Neural progenitor cell (in vitro differentiated cells): ENCODE measurements around the gene SFXN5. TPM values are rescaled to one million over a fixed set of nuclear protein-coding genes. Genes with fewer than 3 reads are reported as not detected.

Experiments
- DNase-seq: peaks from one replicate; pipeline ENCODE4 v3.0.0-alpha.2; 2016; ENCODE audit warnings: low spot score
- H2AFZ ChIP-seq: fragments of 200-600 bp; sonication (generic); replicated peaks from 2 replicates; pipeline ENCODE4 v1.6.1; 2016; ENCODE audit warnings: antibody characterized with exemption
- H3F3A ChIP-seq: fragments of 200-600 bp; sonication (generic); 2 replicates; pipeline ENCODE4 v1.6.1; 2016; ENCODE audit warnings: antibody characterized with exemption, low read depth
- H3K27ac ChIP-seq: fragments of 200-600 bp; sonication (generic); 2 replicates; pipeline ENCODE4 v1.5.1; 2016; ENCODE audit warnings: mild to moderate bottlenecking
- H3K27me3 ChIP-seq: fragments of 200-600 bp; sonication (generic); 2 replicates; pipeline ENCODE4 v1.6.1; 2016; ENCODE audit warnings: mild to moderate bottlenecking, moderate library complexity
- H3K36me3 ChIP-seq: fragments of 200-600 bp; sonication (generic); 2 replicates; pipeline ENCODE4 v1.5.1; 2016
- H3K4me1 ChIP-seq: fragments of 200-600 bp; sonication (generic); 2 replicates; pipeline ENCODE4 v1.6.1; 2016; ENCODE audit warnings: mixed run types
- H3K4me2 ChIP-seq: fragments of 200-600 bp; sonication (generic); 2 replicates; pipeline ENCODE4 v1.6.1; 2016
- H3K4me3 ChIP-seq: fragments of 200-600 bp; sonication (generic); 2 replicates; pipeline ENCODE4 v1.5.1; 2016
- H3K79me2 ChIP-seq: fragments of 200-600 bp; sonication (generic); 2 replicates; pipeline ENCODE4 v1.6.1; 2016; ENCODE audit warnings: low read depth
- H3K9ac ChIP-seq: fragments of 200-600 bp; sonication (generic); 2 replicates; pipeline ENCODE4 v1.6.1; 2016
- H3K9me3 ChIP-seq: fragments of 200-600 bp; sonication (generic); 2 replicates; pipeline ENCODE4 v1.5.1; 2016; ENCODE audit warnings: low read depth
- H4K20me1 ChIP-seq: fragments of 200-600 bp; sonication (generic); 2 replicates; pipeline ENCODE4 v1.6.1; 2016; ENCODE audit warnings: low read depth
- H3K27ac Mint-ChIP-seq: 3 replicates; pipeline ENCODE4 v1.8.0; 2021; ENCODE audit warnings: mixed read lengths
- H3K27me3 Mint-ChIP-seq: 2 replicates; pipeline ENCODE4 v1.8.0; 2022; ENCODE audit warnings: low read depth, mild to moderate bottlenecking, inconsistent platforms, moderate library complexity, mixed read lengths; ENCODE audit not compliant: insufficient read depth
- H3K36me3 Mint-ChIP-seq: 3 replicates; pipeline ENCODE4 v1.8.0; 2021; ENCODE audit warnings: mixed read lengths
- H3K4me1 Mint-ChIP-seq: 3 replicates; pipeline ENCODE4 v1.8.0; 2021; ENCODE audit warnings: mixed read lengths
- H3K4me3 Mint-ChIP-seq: 3 replicates; pipeline ENCODE4 v1.8.0; 2021; ENCODE audit warnings: mild to moderate bottlenecking, moderate library complexity, mixed read lengths
- H3K9me3 Mint-ChIP-seq: 3 replicates; pipeline ENCODE4 v1.8.0; 2020; ENCODE audit warnings: mixed read lengths
- CTCF ChIP-seq: fragments of 200-600 bp; sonication (generic); IDR thresholded peaks from 2 replicates; pipeline ENCODE4 v1.5.1; 2017; ENCODE audit warnings: antibody characterized with exemption, mild to moderate bottlenecking
- EZH2 ChIP-seq: fragments of 200-600 bp; sonication (generic); IDR thresholded peaks from 2 replicates; pipeline ENCODE4 v1.6.1; 2017; ENCODE audit warnings: antibody characterized with exemption, mild to moderate bottlenecking, moderate library complexity
- EZH2phosphoT487 ChIP-seq: fragments of 200-600 bp; sonication (generic); IDR thresholded peaks from 2 replicates; pipeline ENCODE4 v1.6.1; 2017; ENCODE audit warnings: antibody characterized with exemption
- total RNA-seq: library from RNA; depleted of rRNA; stranded (reverse); fragments of >200 nt; gene quantifications from 2 replicates; pipeline ENCODE4 v1.2.3, GENCODE V29; 2015; ENCODE audit warnings: low replicate concordance

Gene SFXN5
- total RNA-seq, 1 donor from 2014 or later: 3.4 TPM

DNA sequence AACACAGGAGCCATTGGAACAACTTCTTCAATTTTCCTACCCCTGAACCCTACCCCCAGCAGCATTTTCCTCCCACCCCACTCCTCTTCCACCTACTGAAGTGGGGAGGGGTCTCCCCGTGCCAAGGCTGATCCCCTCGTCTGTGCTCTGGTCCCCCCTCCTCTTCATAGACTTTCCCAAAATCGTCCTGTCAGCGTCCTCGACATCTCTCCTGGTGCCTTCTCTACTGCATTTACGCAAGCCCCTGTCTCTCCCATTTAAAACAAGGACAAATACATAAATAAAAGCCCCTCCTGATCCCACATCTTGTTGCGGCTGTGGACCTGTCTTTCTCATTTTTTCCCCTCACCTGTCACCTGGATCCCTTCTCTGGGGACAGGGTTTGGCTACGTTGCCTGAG is 112.0 kb downstream of the SFXN5 start:
- peak overlapping the region; percentile 2 for H3K4me3 Mint-ChIP-seq
- peaks cover 27% of the 10 kb centered on the region for H3K4me1 Mint-ChIP-seq
- peak overlapping the region; percentile 57 for H3K27ac Mint-ChIP-seq
- DNase-seq: no peak
- peaks cover 2% of the 10 kb centered on the region for H3K9me3 Mint-ChIP-seq
- H4K20me1 ChIP-seq: no peaks in the 10 kb centered on the region
- H3K36me3 Mint-ChIP-seq: peaks cover 5% of the 10 kb centered on the region
- no peak overlapping the region for H3K27ac ChIP-seq
- H3K9me3 ChIP-seq: no peaks in the 10 kb centered on the region
- no peak overlapping the region for H3K4me3 ChIP-seq
- H2AFZ ChIP-seq: no peak overlapping the region
- no peak for TF ChIP-seq EZH2phosphoT487
- no peak for TF ChIP-seq CTCF
- no peak for TF ChIP-seq EZH2
- H3F3A ChIP-seq: peaks cover 22% of the 10 kb centered on the region
- no peaks in the 10 kb centered on the region for H3K79me2 ChIP-seq
- no peaks in the 10 kb centered on the region for H3K36me3 ChIP-seq
- peaks cover 9% of the 10 kb centered on the region for H3K27me3 Mint-ChIP-seq
- no peak overlapping the region for H3K9ac ChIP-seq
- H3K4me1 ChIP-seq: peaks cover 54% of the 10 kb centered on the region
- no peaks in the 10 kb centered on the region for H3K27me3 ChIP-seq
- H3K4me2 ChIP-seq: no peak overlapping the region

DNA sequence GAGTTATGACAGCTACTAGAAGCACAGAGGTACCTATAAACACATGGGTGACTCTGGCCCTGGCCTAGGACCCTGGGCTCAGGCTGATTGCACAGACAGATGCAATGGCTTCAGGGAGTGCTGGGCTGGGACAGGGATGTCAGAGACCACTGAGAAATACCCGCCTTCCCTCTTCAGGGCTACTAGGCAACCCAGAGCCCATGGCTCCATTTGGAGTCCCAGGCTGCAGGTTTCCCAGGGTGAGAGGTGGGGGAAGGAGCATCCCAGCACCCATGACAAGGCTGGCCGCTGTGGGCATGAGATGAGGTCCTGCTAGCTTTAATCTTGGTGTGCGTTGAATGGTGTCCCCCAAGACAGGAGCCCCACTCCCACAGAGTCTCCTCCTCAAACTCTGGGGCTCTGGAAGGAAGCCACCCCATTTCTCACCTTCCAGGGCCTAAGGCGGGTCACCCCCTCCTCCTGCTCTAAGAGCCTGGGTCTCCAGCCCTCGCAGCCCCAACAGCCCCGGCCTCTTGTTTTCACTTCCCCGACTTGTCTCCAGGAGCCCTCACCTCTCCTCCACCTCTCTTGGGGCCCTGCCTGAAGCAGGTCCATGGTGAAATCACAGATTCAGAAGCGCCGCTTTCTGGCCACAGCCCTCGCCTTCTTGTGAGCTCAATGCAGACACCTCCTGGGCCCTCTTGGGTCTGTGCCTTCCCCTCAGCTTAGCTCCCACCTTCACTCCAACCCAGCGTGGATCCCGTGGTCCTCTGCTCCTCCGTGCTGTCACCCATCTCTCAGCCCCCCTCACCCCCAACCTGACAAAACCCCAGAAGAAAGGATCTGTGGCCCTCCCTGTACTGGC is 112.7 kb downstream of the SFXN5 start:
- no peak for DNase-seq
- Histone ChIP-seq H3K79me2 (no peaks in the 10 kb centered on the region), H3K9me3 (no peaks in the 10 kb centered on the region), H3K9ac (no peak overlapping the region), H3K36me3 (no peaks in the 10 kb centered on the region), H3K4me2 (no peak overlapping the region), H3K4me3 (no peak overlapping the region), H3K27ac (no peak overlapping the region), H4K20me1 (no peaks in the 10 kb centered on the region), H3K27me3 (no peaks in the 10 kb centered on the region), H3F3A (peaks cover 24% of the 10 kb centered on the region), H2AFZ (no peak overlapping the region), H3K4me1 (peaks cover 61% of the 10 kb centered on the region)
- Mint-ChIP-seq H3K36me3 (peaks cover 5% of the 10 kb centered on the region), H3K4me1 (peaks cover 27% of the 10 kb centered on the region), H3K27ac (no peak overlapping the region), H3K4me3 (no peak overlapping the region), H3K27me3 (peaks cover 11% of the 10 kb centered on the region), H3K9me3 (peaks cover 2% of the 10 kb centered on the region)
- no peak for TF ChIP-seq CTCF
- TF ChIP-seq EZH2phosphoT487: no peak
- TF ChIP-seq EZH2: no peak

- no peak for TF ChIP-seq EZH2phosphoT487
- TF ChIP-seq EZH2: no peak
- TF ChIP-seq CTCF: no peak
- Mint-ChIP-seq H3K4me1 (peaks cover 25% of the 10 kb centered on the region), H3K36me3 (peaks cover 5% of the 10 kb centered on the region)
Observed at GRCh38 chr2:72956936-72957335, 114.6 kb downstream of the SFXN5 start.

More at GRCh38 chr2:72956936-72957335, 114.6 kb downstream of the SFXN5 start:
- no peak overlapping the region for H3K9ac ChIP-seq
- H3K4me2 ChIP-seq: no peak overlapping the region
- no peak overlapping the region for H3K27ac ChIP-seq
- no peak overlapping the region for H3K4me3 Mint-ChIP-seq
- H3F3A ChIP-seq: peaks cover 20% of the 10 kb centered on the region
- no peaks in the 10 kb centered on the region for H4K20me1 ChIP-seq
- peaks cover 50% of the 10 kb centered on the region for H3K4me1 ChIP-seq
- H3K9me3 ChIP-seq: no peaks in the 10 kb centered on the region
- no peaks in the 10 kb centered on the region for H3K79me2 ChIP-seq
- no peak overlapping the region for H3K4me3 ChIP-seq
- H3K36me3 ChIP-seq: no peaks in the 10 kb centered on the region
- no peak overlapping the region for H3K27ac Mint-ChIP-seq
- no peaks in the 10 kb centered on the region for H3K27me3 ChIP-seq
- H3K9me3 Mint-ChIP-seq: peaks cover 2% of the 10 kb centered on the region
- no peak for DNase-seq
- peaks cover 16% of the 10 kb centered on the region for H3K27me3 Mint-ChIP-seq
- H2AFZ ChIP-seq: no peak overlapping the region
